ENCODE results near the gene HDAC4.
"Not testable (repeated sequence)": the region's sequence is repeated elsewhere in the genome, so short reads cannot be mapped to it uniquely, and the experiment has no call there.

HDAC4 gene

DNA sequence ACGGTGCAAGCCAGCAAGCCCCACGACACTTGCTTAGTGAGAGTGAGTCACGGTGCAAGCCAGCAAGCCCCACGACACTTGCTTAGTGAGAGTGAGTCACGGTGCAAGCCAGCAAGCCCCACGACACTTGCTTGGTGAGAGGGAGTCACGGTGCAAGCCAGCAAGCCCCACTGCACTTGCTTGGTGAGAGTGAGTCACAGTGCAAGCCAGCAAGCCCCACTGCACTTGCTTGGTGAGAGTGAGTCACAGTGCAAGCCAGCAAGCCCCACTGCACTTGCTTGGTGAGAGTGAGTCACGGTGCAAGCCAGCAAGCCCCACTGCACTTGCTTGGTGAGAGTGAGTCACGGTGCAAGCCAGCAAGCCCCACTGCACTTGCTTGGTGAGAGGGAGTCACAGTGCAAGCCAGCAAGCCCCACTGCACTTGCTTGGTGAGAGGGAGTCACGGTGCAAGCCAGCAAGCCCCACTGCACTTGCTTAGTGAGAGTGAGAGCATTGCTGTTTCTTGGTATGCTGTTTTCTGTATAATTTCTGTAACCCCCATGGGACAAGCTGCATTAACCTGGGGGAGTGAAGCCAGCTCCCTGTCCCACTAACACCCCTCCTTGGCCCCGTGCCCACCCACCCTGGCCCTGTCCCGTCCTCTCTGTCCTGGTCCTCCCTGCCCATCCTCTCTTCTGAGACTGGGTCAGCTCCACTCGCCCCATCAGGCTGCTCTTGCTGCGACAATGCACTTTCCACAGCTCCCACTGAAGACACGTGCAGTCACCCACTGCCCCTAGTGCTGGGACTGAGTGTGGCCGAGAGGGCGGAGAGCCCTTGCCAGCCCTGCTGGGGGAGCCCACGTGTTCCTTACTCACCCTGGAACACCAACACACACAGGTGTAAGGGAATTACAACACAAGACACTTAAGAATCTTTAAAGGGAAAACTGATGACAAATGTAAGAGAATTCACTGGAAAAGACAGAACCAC is 331.2 kb downstream of the HDAC4 start:
- not testable (repeated sequence) for H3K9ac ChIP-seq (ENCODE audit: low read length); H3K4me1 ChIP-seq (ENCODE audit: control insufficient read depth, insufficient read depth, low read length); H3K9me3 ChIP-seq (ENCODE audit: control insufficient read depth, low read length); H3K36me3 ChIP-seq (ENCODE audit: control insufficient read depth, insufficient read depth, low read length); H3K27me3 ChIP-seq (ENCODE audit: control insufficient read depth, insufficient read depth, low read length); H3K4me3 ChIP-seq (ENCODE audit: low read length)

DNA sequence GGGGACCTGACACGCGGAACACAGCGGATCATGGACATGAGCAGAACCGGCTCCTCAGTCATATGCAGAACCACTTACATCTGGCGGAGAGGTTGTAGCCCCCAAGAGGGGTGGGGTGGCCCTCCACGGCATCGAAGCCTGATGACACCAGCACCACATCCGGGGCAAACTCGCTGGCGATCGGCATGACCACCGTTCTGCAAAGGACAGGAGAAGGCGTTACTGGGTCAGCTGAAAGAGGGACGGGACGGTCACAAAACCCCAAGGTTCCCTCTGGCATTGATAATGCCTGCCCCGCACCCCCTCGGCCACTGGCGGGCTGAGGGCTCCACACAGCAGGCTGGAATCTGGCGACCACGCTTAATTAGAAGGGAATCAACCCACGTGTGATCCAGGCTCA is 332.4 kb downstream of the HDAC4 start:
- Histone ChIP-seq H3K9ac (ENCODE audit: low read length) (no peak overlapping the region), H3K27me3 (ENCODE audit: control insufficient read depth, insufficient read depth, low read length) (no peaks in the 10 kb centered on the region), H3K4me3 (ENCODE audit: low read length) (no peak overlapping the region), H3K9me3 (ENCODE audit: control insufficient read depth, low read length) (no peaks in the 10 kb centered on the region), H3K4me1 (ENCODE audit: control insufficient read depth, insufficient read depth, low read length) (no peaks in the 10 kb centered on the region), H3K36me3 (ENCODE audit: control insufficient read depth, insufficient read depth, low read length) (peaks cover 7% of the 10 kb centered on the region)

DNA sequence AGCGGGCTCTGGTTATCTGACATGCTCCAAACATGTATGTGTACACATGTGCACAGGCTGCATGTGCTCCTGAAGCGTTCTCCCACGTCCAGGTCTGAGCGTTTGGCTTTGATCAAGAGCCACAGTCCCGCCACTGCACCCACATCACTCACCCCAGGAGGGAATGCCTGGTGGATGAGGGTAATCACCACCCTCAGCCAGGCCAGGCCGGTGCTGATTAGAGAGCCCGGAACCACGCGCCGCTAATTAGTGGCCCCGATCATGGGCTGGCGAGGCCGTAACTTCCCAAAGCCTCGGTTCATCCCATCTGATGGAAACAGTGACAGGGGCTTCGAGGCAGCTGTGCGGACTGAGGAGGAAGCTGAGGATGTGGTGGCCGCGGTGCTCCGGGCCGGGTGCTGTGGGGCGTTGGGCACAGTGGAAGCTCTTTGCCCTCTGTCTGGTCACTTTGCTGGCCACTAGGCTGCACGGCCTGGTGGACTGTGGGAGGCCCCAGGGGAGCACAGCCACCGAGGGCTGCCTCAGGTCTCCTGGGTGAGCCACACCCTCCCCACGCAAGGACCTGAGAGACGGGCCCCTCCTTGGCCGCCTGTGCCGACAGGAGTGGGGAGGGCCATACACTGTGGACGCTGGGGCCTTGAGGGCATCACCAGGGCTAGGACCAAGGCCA is 333.5 kb downstream of the HDAC4 start:
- H3K4me3 ChIP-seq (ENCODE audit: low read length), result no peak overlapping the region
- no peaks in the 10 kb centered on the region for H3K9me3 ChIP-seq (ENCODE audit: control insufficient read depth, low read length)
- H3K27me3 ChIP-seq (ENCODE audit: control insufficient read depth, insufficient read depth, low read length), result no peaks in the 10 kb centered on the region
- no peaks in the 10 kb centered on the region for H3K4me1 ChIP-seq (ENCODE audit: control insufficient read depth, insufficient read depth, low read length)
- peaks cover 7% of the 10 kb centered on the region for H3K36me3 ChIP-seq (ENCODE audit: control insufficient read depth, insufficient read depth, low read length)
- H3K9ac ChIP-seq (ENCODE audit: low read length), result no peak overlapping the region

DNA sequence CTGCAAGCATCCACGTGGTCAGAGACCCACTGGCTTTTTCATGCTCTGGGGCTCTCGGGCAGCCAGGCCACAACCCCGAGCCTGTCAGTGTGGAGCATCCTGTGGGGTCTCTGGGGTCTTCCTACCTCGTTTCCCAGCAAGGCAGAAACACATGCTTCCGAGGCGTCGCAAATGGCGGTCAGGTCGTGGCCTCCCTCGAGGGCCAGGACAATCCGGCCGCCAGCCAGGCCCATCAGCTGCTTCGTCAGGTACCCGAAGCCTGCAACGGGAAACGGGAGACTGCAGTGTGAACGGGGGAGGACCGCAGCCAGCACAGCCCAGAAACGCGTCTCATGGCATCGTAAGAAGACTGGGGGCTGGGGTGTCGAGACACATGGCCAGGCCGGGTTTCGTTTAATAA is 334.2 kb downstream of the HDAC4 start:
- no peaks in the 10 kb centered on the region for H3K9me3 ChIP-seq (ENCODE audit: control insufficient read depth, low read length)
- no peak overlapping the region for H3K4me3 ChIP-seq (ENCODE audit: low read length)
- H3K36me3 ChIP-seq (ENCODE audit: control insufficient read depth, insufficient read depth, low read length), result peaks cover 7% of the 10 kb centered on the region
- H3K9ac ChIP-seq (ENCODE audit: low read length), result no peak overlapping the region
- no peaks in the 10 kb centered on the region for H3K27me3 ChIP-seq (ENCODE audit: control insufficient read depth, insufficient read depth, low read length)
- H3K4me1 ChIP-seq (ENCODE audit: control insufficient read depth, insufficient read depth, low read length), result no peaks in the 10 kb centered on the region

DNA sequence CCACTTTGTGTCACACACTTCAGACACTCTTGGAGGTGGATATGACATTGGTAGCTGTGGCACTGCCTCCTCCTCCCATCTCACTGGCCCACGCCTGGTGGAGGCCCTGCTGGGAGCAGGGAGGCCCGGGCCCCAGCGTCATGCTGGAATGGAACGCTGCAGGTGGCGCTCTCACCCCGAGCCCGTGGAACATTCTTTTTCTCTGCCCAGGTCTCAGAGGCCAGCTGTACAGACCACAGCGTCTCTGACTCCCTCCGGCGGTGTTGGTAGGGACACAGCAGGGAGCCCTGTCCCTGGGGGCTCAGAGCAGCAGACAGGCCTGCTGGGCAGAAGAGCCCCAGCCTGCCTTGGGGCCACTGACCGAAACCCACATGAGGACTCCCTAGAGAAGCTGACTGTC is 334.9 kb downstream of the HDAC4 start:
- Histone ChIP-seq H3K36me3 (ENCODE audit: control insufficient read depth, insufficient read depth, low read length) (peaks cover 7% of the 10 kb centered on the region), H3K4me1 (ENCODE audit: control insufficient read depth, insufficient read depth, low read length) (no peaks in the 10 kb centered on the region), H3K9me3 (ENCODE audit: control insufficient read depth, low read length) (no peaks in the 10 kb centered on the region), H3K9ac (ENCODE audit: low read length) (no peak overlapping the region), H3K4me3 (ENCODE audit: low read length) (no peak overlapping the region), H3K27me3 (ENCODE audit: control insufficient read depth, insufficient read depth, low read length) (no peaks in the 10 kb centered on the region)

DNA sequence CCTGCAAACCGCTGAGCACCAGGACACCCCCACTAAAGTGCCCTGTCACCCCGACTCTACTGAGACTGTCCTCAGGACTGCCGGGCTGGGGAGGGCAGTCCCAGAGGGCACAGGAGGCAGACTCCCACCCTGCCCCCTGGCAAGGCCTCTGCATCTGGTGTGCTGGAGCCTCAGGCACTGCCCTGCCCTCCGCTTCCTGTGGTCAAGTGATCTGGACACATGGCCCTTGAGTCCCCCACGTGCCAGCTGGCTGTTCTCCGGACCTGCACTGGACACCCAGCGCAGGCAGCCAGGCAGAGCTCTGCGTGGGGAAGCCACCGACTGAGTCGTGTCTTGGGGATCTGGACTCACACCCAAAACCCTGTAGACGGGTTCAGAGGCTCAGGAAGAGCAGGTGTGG is 335.3 kb downstream of the HDAC4 start:
- Histone ChIP-seq H3K4me1 (ENCODE audit: control insufficient read depth, insufficient read depth, low read length) (no peaks in the 10 kb centered on the region), H3K27me3 (ENCODE audit: control insufficient read depth, insufficient read depth, low read length) (no peaks in the 10 kb centered on the region), H3K4me3 (ENCODE audit: low read length) (no peak overlapping the region), H3K9ac (ENCODE audit: low read length) (no peak overlapping the region), H3K36me3 (ENCODE audit: control insufficient read depth, insufficient read depth, low read length) (peaks cover 7% of the 10 kb centered on the region), H3K9me3 (ENCODE audit: control insufficient read depth, low read length) (no peaks in the 10 kb centered on the region)

DNA sequence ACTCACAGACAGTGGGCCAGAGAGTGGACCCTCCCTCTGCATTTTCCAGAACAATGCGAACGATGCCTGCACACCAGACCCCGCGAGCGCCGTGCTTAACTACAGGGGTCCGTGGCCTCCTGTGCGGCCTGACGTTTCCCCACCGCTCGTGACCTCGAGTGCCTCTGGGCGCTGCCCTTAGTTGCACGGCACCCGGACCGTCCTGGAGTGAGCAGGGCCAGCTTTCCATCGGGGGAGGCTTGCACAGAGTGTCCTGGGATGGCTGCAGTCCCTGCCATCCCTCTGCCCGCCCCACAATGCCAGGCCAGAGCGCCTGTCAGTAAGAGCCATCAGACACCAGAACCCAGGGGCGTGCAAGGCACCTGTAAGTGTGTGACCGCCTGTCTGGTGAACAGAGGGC is 335.9 kb downstream of the HDAC4 start:
- Histone ChIP-seq H3K4me3 (ENCODE audit: low read length) (no peak overlapping the region), H3K9me3 (ENCODE audit: control insufficient read depth, low read length) (no peaks in the 10 kb centered on the region), H3K4me1 (ENCODE audit: control insufficient read depth, insufficient read depth, low read length) (no peaks in the 10 kb centered on the region), H3K36me3 (ENCODE audit: control insufficient read depth, insufficient read depth, low read length) (peaks cover 7% of the 10 kb centered on the region), H3K27me3 (ENCODE audit: control insufficient read depth, insufficient read depth, low read length) (no peaks in the 10 kb centered on the region), H3K9ac (ENCODE audit: low read length) (no peak overlapping the region)

DNA sequence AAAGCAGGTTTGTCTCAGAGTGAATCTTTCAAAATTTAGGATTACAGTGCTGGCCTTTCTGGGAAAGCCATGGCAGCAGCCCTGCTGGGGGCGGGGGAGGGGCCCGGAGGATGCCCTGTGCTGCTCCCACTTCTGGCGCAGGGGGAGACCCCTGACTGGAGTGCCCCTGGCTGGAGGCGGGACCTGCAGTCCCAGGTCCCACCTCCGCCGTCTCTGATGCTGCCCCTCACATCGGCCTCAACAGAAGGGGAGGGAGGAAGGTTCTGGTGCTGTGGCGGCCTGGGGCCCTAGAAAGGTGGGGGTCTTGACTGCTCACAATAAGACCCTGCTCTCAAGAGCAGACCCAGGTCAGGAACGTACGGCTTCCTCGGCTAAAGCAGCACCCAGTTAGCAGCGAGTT is 336.6 kb downstream of the HDAC4 start:
- no peaks in the 10 kb centered on the region for H3K9me3 ChIP-seq (ENCODE audit: control insufficient read depth, low read length)
- peaks cover 7% of the 10 kb centered on the region for H3K36me3 ChIP-seq (ENCODE audit: control insufficient read depth, insufficient read depth, low read length)
- H3K4me1 ChIP-seq (ENCODE audit: control insufficient read depth, insufficient read depth, low read length), result no peaks in the 10 kb centered on the region
- no peaks in the 10 kb centered on the region for H3K27me3 ChIP-seq (ENCODE audit: control insufficient read depth, insufficient read depth, low read length)
- no peak overlapping the region for H3K4me3 ChIP-seq (ENCODE audit: low read length)
- no peak overlapping the region for H3K9ac ChIP-seq (ENCODE audit: low read length)

DNA sequence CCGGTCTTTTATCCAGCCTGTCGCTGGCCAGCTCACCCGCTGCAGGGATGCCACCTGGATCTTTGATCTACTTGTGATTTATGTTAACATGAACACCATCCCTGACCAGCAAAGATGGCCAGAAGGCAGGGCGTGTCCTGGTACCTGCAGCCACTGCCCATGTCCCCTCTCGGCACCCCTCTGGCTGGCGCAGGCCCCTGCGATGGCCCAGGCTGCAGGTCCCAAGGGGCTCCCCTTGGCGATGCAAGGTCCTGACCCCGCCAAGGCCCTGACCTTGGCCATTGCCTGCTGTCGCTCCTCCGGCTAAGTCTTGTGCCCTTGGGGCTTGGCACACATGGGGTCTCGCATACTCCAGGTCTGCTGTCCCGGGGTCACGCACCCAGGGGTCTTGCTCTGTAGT is 338.1 kb downstream of the HDAC4 start:
- H3K9me3 ChIP-seq (ENCODE audit: control insufficient read depth, low read length), result no peaks in the 10 kb centered on the region
- H3K36me3 ChIP-seq (ENCODE audit: control insufficient read depth, insufficient read depth, low read length), result peaks cover 7% of the 10 kb centered on the region
- H3K27me3 ChIP-seq (ENCODE audit: control insufficient read depth, insufficient read depth, low read length), result no peaks in the 10 kb centered on the region
- H3K4me3 ChIP-seq (ENCODE audit: low read length), result no peak overlapping the region
- no peak overlapping the region for H3K9ac ChIP-seq (ENCODE audit: low read length)
- no peaks in the 10 kb centered on the region for H3K4me1 ChIP-seq (ENCODE audit: control insufficient read depth, insufficient read depth, low read length)

DNA sequence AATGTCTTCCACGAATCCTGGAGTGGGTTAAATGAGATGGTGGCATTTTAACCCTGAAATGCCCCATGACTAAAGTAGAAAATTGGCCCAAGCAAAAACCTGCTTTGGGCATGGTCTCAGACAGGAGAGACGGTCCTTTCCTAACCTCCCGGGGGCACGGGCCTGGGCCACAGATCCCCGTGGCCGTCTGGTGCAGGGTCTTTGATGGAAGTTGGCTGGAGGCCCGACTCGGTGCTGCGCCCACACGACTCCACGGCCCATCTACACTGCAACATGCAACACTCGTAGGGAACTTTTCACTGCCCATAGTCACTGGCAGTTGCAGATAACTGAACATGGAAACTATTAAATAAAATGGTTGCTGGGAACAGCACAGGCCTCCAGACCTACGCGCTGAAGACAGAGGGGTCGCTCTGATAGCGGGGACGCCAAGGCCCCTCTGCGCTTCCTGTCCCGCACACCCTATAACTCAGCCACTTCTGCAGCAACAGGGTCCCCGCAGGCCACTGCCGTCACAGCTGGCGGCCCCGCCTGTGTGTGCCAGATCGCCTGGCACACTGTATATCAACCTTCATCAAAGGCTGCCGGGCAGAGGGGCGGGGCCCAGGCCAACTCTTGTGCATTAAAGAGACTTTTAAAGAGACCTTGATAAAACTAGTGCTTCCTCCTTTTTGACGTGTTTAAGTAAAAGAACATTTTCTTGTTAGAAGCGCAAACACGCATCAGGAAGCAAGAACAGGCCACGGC is 338.8 kb downstream of the HDAC4 start:
- peaks cover 7% of the 10 kb centered on the region for H3K36me3 ChIP-seq (ENCODE audit: control insufficient read depth, insufficient read depth, low read length)
- H3K27me3 ChIP-seq (ENCODE audit: control insufficient read depth, insufficient read depth, low read length), result no peaks in the 10 kb centered on the region
- H3K4me1 ChIP-seq (ENCODE audit: control insufficient read depth, insufficient read depth, low read length), result no peaks in the 10 kb centered on the region
- no peaks in the 10 kb centered on the region for H3K9me3 ChIP-seq (ENCODE audit: control insufficient read depth, low read length)
- H3K9ac ChIP-seq (ENCODE audit: low read length), result no peak overlapping the region
- no peak overlapping the region for H3K4me3 ChIP-seq (ENCODE audit: low read length)

DNA sequence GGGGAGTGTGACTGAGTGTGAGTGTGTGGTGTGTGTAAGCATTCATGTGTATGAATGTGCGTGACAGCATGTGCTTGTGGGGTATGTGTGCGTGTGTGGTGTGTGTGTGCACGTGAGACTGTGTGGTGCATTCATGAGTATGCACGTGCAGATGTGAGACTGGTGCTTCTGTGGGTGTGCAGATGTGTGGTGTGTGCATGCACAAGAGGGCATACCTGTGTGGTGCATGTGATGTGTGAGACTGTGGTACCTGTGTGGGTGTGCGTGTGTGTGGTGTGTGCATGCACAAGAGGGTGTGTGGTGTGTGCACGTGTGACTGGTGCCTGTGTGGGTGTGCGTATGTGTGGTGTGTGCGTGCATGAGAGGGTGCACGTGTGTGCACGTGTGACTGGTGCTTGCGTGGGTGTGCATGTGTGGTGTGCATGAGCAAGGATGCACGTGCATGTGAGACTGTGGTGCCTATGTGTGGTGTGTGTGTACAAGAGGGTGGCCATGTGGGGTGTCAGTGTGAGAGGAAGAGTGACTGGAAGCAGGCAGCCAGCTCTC is 339.6 kb downstream of the HDAC4 start:
- H3K4me3 ChIP-seq (ENCODE audit: low read length), result no peak overlapping the region
- no peaks in the 10 kb centered on the region for H3K9me3 ChIP-seq (ENCODE audit: control insufficient read depth, low read length)
- no peaks in the 10 kb centered on the region for H3K4me1 ChIP-seq (ENCODE audit: control insufficient read depth, insufficient read depth, low read length)
- H3K9ac ChIP-seq (ENCODE audit: low read length), result no peak overlapping the region
- H3K36me3 ChIP-seq (ENCODE audit: control insufficient read depth, insufficient read depth, low read length), result peaks cover 7% of the 10 kb centered on the region
- H3K27me3 ChIP-seq (ENCODE audit: control insufficient read depth, insufficient read depth, low read length), result no peaks in the 10 kb centered on the region

DNA sequence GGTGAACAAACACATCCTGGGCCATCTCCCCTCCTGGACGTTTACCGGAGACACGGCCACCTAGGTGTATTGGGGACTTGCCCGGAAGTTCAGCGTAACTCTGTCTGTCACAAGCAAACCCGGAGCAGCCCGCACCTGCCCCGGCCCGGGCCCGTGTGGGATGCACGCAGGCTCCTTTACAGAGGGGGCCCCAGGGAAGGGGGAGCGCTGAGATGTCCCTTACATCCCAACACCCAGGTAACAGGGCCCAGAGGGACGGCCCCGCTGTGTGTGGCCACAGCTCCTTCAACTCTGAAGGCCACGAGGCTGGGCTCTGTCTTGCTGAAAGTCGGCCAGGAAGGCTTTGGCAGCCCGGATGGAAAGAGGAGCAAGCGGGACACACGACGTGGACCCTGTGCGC is 340.1 kb downstream of the HDAC4 start:
- Histone ChIP-seq H3K9ac (ENCODE audit: low read length) (no peak overlapping the region), H3K36me3 (ENCODE audit: control insufficient read depth, insufficient read depth, low read length) (peaks cover 6% of the 10 kb centered on the region), H3K27me3 (ENCODE audit: control insufficient read depth, insufficient read depth, low read length) (no peaks in the 10 kb centered on the region), H3K4me3 (ENCODE audit: low read length) (no peak overlapping the region), H3K4me1 (ENCODE audit: control insufficient read depth, insufficient read depth, low read length) (no peaks in the 10 kb centered on the region), H3K9me3 (ENCODE audit: control insufficient read depth, low read length) (no peaks in the 10 kb centered on the region)

Measured in mucosa of stomach (tissue), 1 donor.